ENCODE results near the gene APOA4.
"Not testable (repeated sequence)": the region's sequence is repeated elsewhere in the genome, so short reads cannot be mapped to it uniquely, and the experiment has no call there.

Gene APOA4

GRCh38 chr11:116811194-116811593 is 11.9 kb downstream of the APOA4 start:
- TF ChIP-seq CTCF (conservative IDR thresholded peaks at IDR 0.05) (no peak), ZFX (IDR thresholded peaks at IDR 0.05) (no peak)
- no peak overlapping the region for H3K27ac ChIP-seq

GRCh38 chr11:116808262-116809175 is 14.6 kb downstream of the APOA4 start:
- H3K27ac ChIP-seq, result peak overlapping the region; percentile 82
- TF ChIP-seq CTCF (conservative IDR thresholded peaks at IDR 0.05), result no peak
- TF ChIP-seq ZFX (IDR thresholded peaks at IDR 0.05), result no peak

- peak overlapping the region; percentile 82 for H3K27ac ChIP-seq
- TF ChIP-seq ZFX (IDR thresholded peaks at IDR 0.05), result no peak
- TF ChIP-seq CTCF (conservative IDR thresholded peaks at IDR 0.05), result no peak
These were observed 15.4 kb downstream of the APOA4 start for GRCh38 chr11:116807601-116808261.

GRCh38 chr11:116804001-116804400 is 19.1 kb downstream of the APOA4 start:
- TF ChIP-seq CTCF (conservative IDR thresholded peaks at IDR 0.05) (no peak), ZFX (IDR thresholded peaks at IDR 0.05) (no peak)
- H3K27ac ChIP-seq, result no peak overlapping the region

- H3K27ac ChIP-seq, result not testable (repeated sequence)
These were observed 21.4 kb downstream of the APOA4 start for GRCh38 chr11:116801662-116802061.

GRCh38 chr11:116800610-116801009 is 22.5 kb downstream of the APOA4 start:
- no peak for TF ChIP-seq CTCF (conservative IDR thresholded peaks at IDR 0.05)
- TF ChIP-seq ZFX (IDR thresholded peaks at IDR 0.05), result no peak
- H3K27ac ChIP-seq, result no peak overlapping the region

- H3K27ac ChIP-seq, result no peak overlapping the region
- no peak for TF ChIP-seq ZFX (IDR thresholded peaks at IDR 0.05)
- TF ChIP-seq CTCF (conservative IDR thresholded peaks at IDR 0.05), result no peak
These were observed 24.7 kb downstream of the APOA4 start for GRCh38 chr11:116798368-116798767.
